Measurements from ENCODE around the gene NKAIN2. TPM values are rescaled to one million over a fixed set of nuclear protein-coding genes. Genes with fewer than 3 reads are reported as not detected.
"Not testable (repeated sequence)": the region's sequence is repeated elsewhere in the genome, so short reads cannot be mapped to it uniquely, and the experiment has no call there.

The NKAIN2 gene
- total RNA-seq, 6 experiments from 2014 or later = not detected

DNA sequence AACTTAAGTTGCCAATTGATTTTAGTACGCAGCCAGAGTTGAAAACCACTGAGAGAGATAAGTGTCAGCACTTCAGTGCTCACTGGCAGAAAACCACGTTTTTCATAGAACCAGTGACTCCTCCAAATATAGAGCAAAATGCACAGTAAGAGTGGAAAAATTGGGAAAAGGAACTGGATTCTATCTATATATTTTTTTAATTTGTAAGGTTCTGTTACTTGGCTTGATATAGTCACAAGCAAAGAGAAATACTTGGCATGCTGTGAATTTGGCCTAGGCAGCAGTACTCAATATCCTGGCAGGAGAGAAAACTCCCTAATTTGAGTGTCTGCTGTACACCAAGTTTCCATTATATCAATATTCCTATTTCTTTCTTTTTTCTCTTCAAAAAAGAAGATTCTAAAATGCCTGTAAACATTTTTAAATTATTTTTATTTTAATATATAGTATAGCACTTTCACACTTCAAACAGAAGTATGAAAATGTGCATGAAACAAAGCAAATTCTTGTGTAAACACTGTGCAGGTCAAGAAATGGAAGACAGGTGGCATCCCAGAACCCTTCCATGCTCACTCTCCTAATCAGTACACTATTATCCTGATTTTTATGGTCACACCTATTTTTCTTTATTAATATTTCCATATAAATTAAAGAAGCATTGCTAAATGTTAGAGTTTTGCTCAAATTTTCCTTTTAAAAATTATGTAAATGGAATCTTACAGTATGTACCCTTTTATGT, 596.8 kb downstream of the NKAIN2 start:
- no peak for DNase-seq
- no peaks in the 10 kb centered on the region for H3K27me3 Mint-ChIP-seq (ENCODE audit: insufficient read depth)
- H3K4me3 Mint-ChIP-seq = no peak overlapping the region
- TF ChIP-seq, protein P1, sequence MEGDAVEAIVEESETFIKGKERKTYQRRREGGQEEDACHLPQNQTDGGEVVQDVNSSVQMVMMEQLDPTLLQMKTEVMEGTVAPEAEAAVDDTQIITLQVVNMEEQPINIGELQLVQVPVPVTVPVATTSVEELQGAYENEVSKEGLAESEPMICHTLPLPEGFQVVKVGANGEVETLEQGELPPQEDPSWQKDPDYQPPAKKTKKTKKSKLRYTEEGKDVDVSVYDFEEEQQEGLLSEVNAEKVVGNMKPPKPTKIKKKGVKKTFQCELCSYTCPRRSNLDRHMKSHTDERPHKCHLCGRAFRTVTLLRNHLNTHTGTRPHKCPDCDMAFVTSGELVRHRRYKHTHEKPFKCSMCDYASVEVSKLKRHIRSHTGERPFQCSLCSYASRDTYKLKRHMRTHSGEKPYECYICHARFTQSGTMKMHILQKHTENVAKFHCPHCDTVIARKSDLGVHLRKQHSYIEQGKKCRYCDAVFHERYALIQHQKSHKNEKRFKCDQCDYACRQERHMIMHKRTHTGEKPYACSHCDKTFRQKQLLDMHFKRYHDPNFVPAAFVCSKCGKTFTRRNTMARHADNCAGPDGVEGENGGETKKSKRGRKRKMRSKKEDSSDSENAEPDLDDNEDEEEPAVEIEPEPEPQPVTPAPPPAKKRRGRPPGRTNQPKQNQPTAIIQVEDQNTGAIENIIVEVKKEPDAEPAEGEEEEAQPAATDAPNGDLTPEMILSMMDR (IDR thresholded peaks at IDR 0.05) = no peak
- H3K36me3 Mint-ChIP-seq (ENCODE audit: low read depth) = 0 out of 2 replicates have a peak, but pooled peaks cover 4% of the 10 kb centered on the region
- peaks cover 20% of the 10 kb centered on the region for H3K9me3 Mint-ChIP-seq
- no peaks in the 10 kb centered on the region for H3K4me1 Mint-ChIP-seq (ENCODE audit: low read depth)
- H3K27ac Mint-ChIP-seq = no peak overlapping the region

- not testable (repeated sequence) for H3K27ac Mint-ChIP-seq; DNase-seq; H3K27me3 Mint-ChIP-seq (ENCODE audit: insufficient read depth); H3K4me3 Mint-ChIP-seq; H3K4me1 Mint-ChIP-seq (ENCODE audit: low read depth); H3K36me3 Mint-ChIP-seq (ENCODE audit: low read depth)
- peaks cover 30% of the 10 kb centered on the region for H3K9me3 Mint-ChIP-seq
Observed at GRCh38 chr6:124410425-124410824, 606.8 kb downstream of the NKAIN2 start.

DNA sequence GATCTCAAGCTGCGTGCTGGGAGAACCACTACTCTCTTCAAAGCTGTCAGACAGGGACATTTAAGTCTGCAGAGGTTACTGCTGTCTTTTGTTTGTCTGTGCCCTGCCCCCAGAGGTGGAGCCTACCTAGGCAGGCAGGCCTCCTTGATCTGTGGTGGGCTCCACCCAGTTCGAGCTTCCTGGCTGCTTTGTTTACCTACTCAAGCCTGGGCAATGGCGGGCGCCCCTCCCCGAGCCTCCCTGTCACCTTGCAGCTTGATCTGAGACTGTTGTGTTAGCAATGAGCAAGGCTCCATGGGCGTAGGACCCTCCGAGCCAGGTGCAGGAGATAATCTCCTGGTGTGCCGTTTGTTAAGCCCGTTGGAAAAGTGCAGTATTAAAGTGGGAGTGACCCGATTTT, 609.0 kb downstream of the NKAIN2 start:
- H3K27ac Mint-ChIP-seq = not testable (repeated sequence)

GRCh38 chr6:124420116-124420840, 616.6 kb downstream of the NKAIN2 start:
- no peak for DNase-seq
- TF ChIP-seq, protein P1 (IDR thresholded peaks at IDR 0.05) = no peak
- peaks cover 27% of the 10 kb centered on the region; the same call in 1 of the 2 replicates for H3K9me3 Mint-ChIP-seq
- no peaks in the 10 kb centered on the region for H3K36me3 Mint-ChIP-seq (ENCODE audit: low read depth)
- H3K27ac Mint-ChIP-seq = no peak overlapping the region
- H3K27me3 Mint-ChIP-seq (ENCODE audit: insufficient read depth) = no peaks in the 10 kb centered on the region
- no peak overlapping the region for H3K4me3 Mint-ChIP-seq
- H3K4me1 Mint-ChIP-seq (ENCODE audit: low read depth) = no peaks in the 10 kb centered on the region

More for the DNA sequence above, 609.0 kb downstream of the NKAIN2 start:
- H3K27me3 Mint-ChIP-seq (ENCODE audit: insufficient read depth); H3K36me3 Mint-ChIP-seq (ENCODE audit: low read depth); DNase-seq; H3K4me1 Mint-ChIP-seq (ENCODE audit: low read depth); H3K4me3 Mint-ChIP-seq: not testable (repeated sequence)
- H3K9me3 Mint-ChIP-seq = peaks cover 42% of the 10 kb centered on the region

- H3K9me3 Mint-ChIP-seq = peaks cover 25% of the 10 kb centered on the region
- no peak overlapping the region for H3K4me3 Mint-ChIP-seq
- no peak for DNase-seq
- TF ChIP-seq, protein P1 (IDR thresholded peaks at IDR 0.05) = no peak
- no peaks in the 10 kb centered on the region for H3K4me1 Mint-ChIP-seq (ENCODE audit: low read depth)
- H3K36me3 Mint-ChIP-seq (ENCODE audit: low read depth) = no peaks in the 10 kb centered on the region
- H3K27me3 Mint-ChIP-seq (ENCODE audit: insufficient read depth) = no peaks in the 10 kb centered on the region
- no peak overlapping the region for H3K27ac Mint-ChIP-seq
Observed at GRCh38 chr6:124423621-124424020, 620.0 kb downstream of the NKAIN2 start.

DNA sequence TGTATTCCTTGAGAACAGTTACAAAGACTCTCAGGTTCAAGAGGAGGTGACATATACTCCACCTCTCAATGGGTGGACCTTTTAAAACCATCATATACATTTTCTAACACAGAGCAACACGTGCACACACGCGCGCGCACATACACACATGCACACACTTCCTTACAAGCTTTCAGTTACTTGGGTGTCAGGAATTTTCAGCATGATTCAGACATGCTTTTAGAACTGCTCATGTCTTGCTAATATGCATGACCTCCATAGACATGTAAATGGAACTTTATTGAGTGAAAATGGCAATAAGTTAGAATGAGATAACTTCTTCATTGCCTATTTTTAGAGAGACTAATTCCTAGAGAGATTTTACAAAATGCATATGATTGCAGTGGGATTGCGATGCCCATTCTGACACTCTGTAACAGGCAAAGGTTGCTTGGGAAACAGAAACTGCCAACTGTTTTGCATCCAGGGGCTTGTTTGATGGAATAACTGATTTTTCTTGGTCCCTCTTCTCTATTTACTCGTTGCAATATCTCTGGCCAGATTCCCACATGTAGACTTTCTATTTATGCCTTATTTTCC, 627.2 kb downstream of the NKAIN2 start:
- Mint-ChIP-seq H3K27ac (no peak overlapping the region), H3K4me3 (no peak overlapping the region), H3K4me1 (ENCODE audit: low read depth) (no peaks in the 10 kb centered on the region), H3K27me3 (ENCODE audit: insufficient read depth) (peaks cover 4% of the 10 kb centered on the region), H3K36me3 (ENCODE audit: low read depth) (no peaks in the 10 kb centered on the region), H3K9me3 (peaks cover 33% of the 10 kb centered on the region)
- TF ChIP-seq, protein P1 (IDR thresholded peaks at IDR 0.05) = no peak
- no peak for DNase-seq
